ENCODE data around the gene CNTN5.

GRCh38 chr11:99584830-99585229, 564.1 kb downstream of the CNTN5 start:
- no peak for TF ChIP-seq CTCF (IDR thresholded peaks at IDR 0.05)
- no peak for TF ChIP-seq POLR2A (IDR thresholded peaks at IDR 0.05)
